ENCODE measurements around the gene CHMP3. TPM values are rescaled to one million over a fixed set of nuclear protein-coding genes. Genes with fewer than 3 reads are reported as not detected.

Gene CHMP3
- total RNA-seq, 2 donors from 2014 or later: 59.6 to 60.2 TPM

DNA sequence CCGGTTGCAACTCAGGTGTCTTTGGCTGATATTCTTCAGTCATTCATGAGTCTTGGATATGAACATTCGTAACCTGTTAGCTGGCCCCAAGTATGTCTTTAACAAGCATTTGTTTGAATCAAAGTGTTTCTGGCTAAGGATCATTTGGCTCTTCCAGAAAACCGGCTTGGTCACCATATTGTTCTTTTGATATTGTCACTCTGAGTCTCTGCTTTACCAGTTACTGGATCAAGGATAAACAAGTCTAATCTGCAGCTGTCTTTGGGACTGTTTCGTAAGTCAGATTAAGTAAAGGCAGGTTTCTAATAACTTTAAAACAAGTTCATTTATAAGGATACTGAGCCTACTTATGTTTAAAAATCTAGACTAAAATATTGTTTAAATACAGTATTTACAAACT lies 73.0 kb downstream of the CHMP3 start:
- no peaks in the 10 kb centered on the region for H3K9me3 Mint-ChIP-seq
- DNase-seq (no peak), ATAC-seq (replicated peaks in 1 of 2) (no peak)
- H3K36me3 Mint-ChIP-seq (ENCODE audit: insufficient read depth in 2 of 2): peaks cover 17 to 36% of the 10 kb centered on the region in 2 donors
- no peak overlapping the region for H3K4me3 Mint-ChIP-seq
- no peaks in the 10 kb centered on the region for H3K27me3 Mint-ChIP-seq (ENCODE audit: low read depth)
- no peak overlapping the region for H3K27ac Mint-ChIP-seq
- peaks cover 14% of the 10 kb centered on the region for H3K4me1 Mint-ChIP-seq (ENCODE audit: low read depth)

- no peak overlapping the region for H3K4me3 Mint-ChIP-seq
- H3K9me3 Mint-ChIP-seq: no peaks in the 10 kb centered on the region
- no peak for DNase-seq
- no peaks in the 10 kb centered on the region for H3K27me3 Mint-ChIP-seq (ENCODE audit: low read depth)
- no peak overlapping the region for H3K27ac Mint-ChIP-seq
- ATAC-seq (replicated peaks in 1 of 2): no peak
- peaks cover 21% of the 10 kb centered on the region for H3K4me1 Mint-ChIP-seq (ENCODE audit: low read depth)
- H3K36me3 Mint-ChIP-seq (ENCODE audit: insufficient read depth in 2 of 2): peaks cover 20 to 41% of the 10 kb centered on the region in 2 donors
Observed at GRCh38 chr2:86489542-86489941, 73.7 kb downstream of the CHMP3 start.

DNA sequence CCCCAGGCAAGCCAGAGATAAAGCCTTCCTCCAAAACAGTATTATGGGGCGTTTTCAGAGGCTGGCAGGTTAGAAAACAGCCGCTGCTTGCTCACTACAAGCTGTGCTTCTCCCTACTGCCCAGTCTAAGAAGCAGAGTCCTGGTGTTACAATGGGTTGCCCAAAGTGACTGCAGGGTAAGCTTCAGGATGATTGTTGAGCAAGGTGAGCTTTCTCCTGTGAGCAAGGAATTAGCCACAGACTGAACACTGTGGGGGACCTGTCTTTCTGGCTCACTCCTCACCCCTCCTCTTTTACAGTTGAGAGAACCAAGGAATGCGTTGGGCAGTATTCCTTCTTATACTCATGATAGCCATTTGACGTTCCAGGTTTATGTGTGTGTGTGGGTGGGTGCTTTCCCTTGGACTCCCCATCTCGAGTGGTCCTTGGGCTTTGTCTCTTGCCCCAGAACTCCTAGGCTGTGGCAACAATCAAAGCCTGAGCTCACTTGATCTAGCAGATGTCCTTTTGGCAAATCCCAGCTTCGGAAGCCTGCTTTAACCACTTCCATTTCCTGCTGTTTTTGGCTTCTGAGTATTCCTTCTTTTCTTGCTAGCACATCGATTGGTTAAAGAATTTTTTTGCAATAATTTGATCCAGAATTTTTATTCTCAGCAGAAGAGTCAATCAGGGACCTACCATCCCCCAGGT lies 74.5 kb downstream of the CHMP3 start:
- Mint-ChIP-seq H3K4me3 (no peak overlapping the region), H3K9me3 (no peaks in the 10 kb centered on the region), H3K36me3 (ENCODE audit: insufficient read depth in 2 of 2) (peaks cover 25 to 46% of the 10 kb centered on the region in 2 donors), H3K4me1 (ENCODE audit: low read depth) (peaks cover 25% of the 10 kb centered on the region), H3K27ac (no peak overlapping the region), H3K27me3 (ENCODE audit: low read depth) (no peaks in the 10 kb centered on the region)
- DNase-seq: no peak
- no peak for ATAC-seq (replicated peaks in 1 of 2)

- no peaks in the 10 kb centered on the region for H3K9me3 Mint-ChIP-seq
- no peak overlapping the region for H3K4me3 Mint-ChIP-seq
- peaks cover 34% of the 10 kb centered on the region for H3K4me1 Mint-ChIP-seq (ENCODE audit: low read depth)
- H3K36me3 Mint-ChIP-seq (ENCODE audit: insufficient read depth in 2 of 2): peaks cover 30 to 53% of the 10 kb centered on the region in 2 donors
- no peak overlapping the region for H3K27ac Mint-ChIP-seq
- ATAC-seq (replicated peaks in 1 of 2) (no peak), DNase-seq (no peak)
- H3K27me3 Mint-ChIP-seq (ENCODE audit: low read depth): no peaks in the 10 kb centered on the region
Observed at GRCh38 chr2:86487062-86487461, 76.2 kb downstream of the CHMP3 start.

DNA sequence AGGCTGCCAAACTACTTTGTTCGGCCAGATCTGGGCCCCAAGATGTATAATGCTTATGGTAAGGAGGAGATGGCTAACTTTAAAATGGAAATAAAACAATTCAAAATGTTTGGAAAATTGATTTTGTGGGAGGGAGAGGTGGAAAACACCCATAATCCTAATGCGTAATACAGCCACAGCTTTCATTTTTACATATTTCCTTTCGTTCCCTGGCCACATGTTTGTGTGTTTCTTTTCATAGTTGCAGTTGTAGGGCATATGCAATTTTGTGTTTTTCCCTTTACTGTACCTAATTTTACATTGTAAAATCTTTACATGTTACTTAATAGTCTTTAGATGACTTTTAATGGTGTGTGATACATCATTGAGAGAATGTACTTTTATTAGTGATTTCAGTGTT lies 77.4 kb downstream of the CHMP3 start:
- no peaks in the 10 kb centered on the region for H3K9me3 Mint-ChIP-seq
- peaks cover 42% of the 10 kb centered on the region for H3K4me1 Mint-ChIP-seq (ENCODE audit: low read depth)
- H3K36me3 Mint-ChIP-seq (ENCODE audit: insufficient read depth in 2 of 2): peaks cover 33 to 52% of the 10 kb centered on the region in 2 donors
- H3K4me3 Mint-ChIP-seq: no peak overlapping the region
- ATAC-seq (replicated peaks in 1 of 2): no peak
- no peaks in the 10 kb centered on the region for H3K27me3 Mint-ChIP-seq (ENCODE audit: low read depth)
- DNase-seq: no peak
- H3K27ac Mint-ChIP-seq: peak overlapping the region; percentile 40

- DNase-seq (no peak), ATAC-seq (replicated peaks in 1 of 2) (peak in 1 of 2 donors; percentile 40)
- no peaks in the 10 kb centered on the region for H3K9me3 Mint-ChIP-seq
- H3K4me1 Mint-ChIP-seq (ENCODE audit: low read depth): peaks cover 42% of the 10 kb centered on the region
- H3K27ac Mint-ChIP-seq: peak overlapping the region; percentile 40
- H3K4me3 Mint-ChIP-seq: peak overlapping the region in 1 of 2 donors; percentile 11
- H3K36me3 Mint-ChIP-seq (ENCODE audit: insufficient read depth in 2 of 2): peaks cover 32 to 59% of the 10 kb centered on the region in 2 donors
- H3K27me3 Mint-ChIP-seq (ENCODE audit: low read depth): no peaks in the 10 kb centered on the region
Observed at GRCh38 chr2:86485103-86485502, 78.1 kb downstream of the CHMP3 start.

- H3K4me3 Mint-ChIP-seq: no peak overlapping the region
Observed at GRCh38 chr2:86484385-86484784, 78.9 kb downstream of the CHMP3 start.

DNA sequence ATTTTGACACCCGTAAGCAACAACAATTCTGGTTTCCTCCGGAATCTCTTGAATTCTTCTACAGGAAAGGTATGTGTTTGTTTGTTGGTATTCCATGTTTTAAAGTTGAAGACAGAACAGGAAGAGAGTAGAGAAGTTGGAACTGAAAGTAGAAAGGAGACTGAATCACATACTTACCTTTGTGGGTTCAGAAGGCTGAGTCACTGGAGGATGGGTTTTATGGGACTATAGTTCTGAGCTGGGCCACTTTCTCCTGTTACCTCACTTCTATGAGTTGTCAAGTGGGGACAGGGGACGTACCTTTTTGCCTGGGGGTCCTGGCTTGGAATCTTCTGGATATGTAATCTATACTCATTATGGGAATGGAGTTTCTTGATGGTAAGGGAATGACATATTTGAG lies 81.2 kb downstream of the CHMP3 start:
- no peaks in the 10 kb centered on the region for H3K9me3 Mint-ChIP-seq
- peaks cover 47% of the 10 kb centered on the region for H3K4me1 Mint-ChIP-seq (ENCODE audit: low read depth)
- H3K36me3 Mint-ChIP-seq (ENCODE audit: insufficient read depth in 2 of 2): peaks cover 35 to 64% of the 10 kb centered on the region in 2 donors
- H3K27me3 Mint-ChIP-seq (ENCODE audit: low read depth): no peaks in the 10 kb centered on the region
- DNase-seq: peak; percentile 35 to 39
- H3K4me3 Mint-ChIP-seq: no peak overlapping the region
- H3K27ac Mint-ChIP-seq: no peak overlapping the region
- peak; percentile 95 to 97 for ATAC-seq (replicated peaks in 1 of 2)

More at GRCh38 chr2:86484385-86484784, 78.9 kb downstream of the CHMP3 start:
- H3K27ac Mint-ChIP-seq: peak overlapping the region; percentile 42
- H3K27me3 Mint-ChIP-seq (ENCODE audit: low read depth): no peaks in the 10 kb centered on the region
- peaks cover 42% of the 10 kb centered on the region for H3K4me1 Mint-ChIP-seq (ENCODE audit: low read depth)
- DNase-seq (no peak), ATAC-seq (replicated peaks in 1 of 2) (no peak)
- no peaks in the 10 kb centered on the region for H3K9me3 Mint-ChIP-seq
- H3K36me3 Mint-ChIP-seq (ENCODE audit: insufficient read depth in 2 of 2): peaks cover 34 to 61% of the 10 kb centered on the region in 2 donors

GRCh38 chr2:86480105-86480504 lies 83.1 kb downstream of the CHMP3 start:
- Mint-ChIP-seq H3K36me3 (ENCODE audit: insufficient read depth in 2 of 2) (peaks cover 32 to 60% of the 10 kb centered on the region in 2 donors), H3K27me3 (ENCODE audit: low read depth) (no peaks in the 10 kb centered on the region), H3K9me3 (no peaks in the 10 kb centered on the region), H3K4me1 (ENCODE audit: low read depth) (peaks cover 39% of the 10 kb centered on the region), H3K27ac (no peak overlapping the region), H3K4me3 (no peak overlapping the region)
- no peak for DNase-seq
- no peak for ATAC-seq (replicated peaks in 1 of 2)

GRCh38 chr2:86477349-86477748 lies 85.9 kb downstream of the CHMP3 start:
- ATAC-seq (replicated peaks in 1 of 2): no peak
- Mint-ChIP-seq H3K4me1 (ENCODE audit: low read depth) (peaks cover 23% of the 10 kb centered on the region), H3K27me3 (ENCODE audit: low read depth) (no peaks in the 10 kb centered on the region), H3K4me3 (no peak overlapping the region), H3K27ac (no peak overlapping the region), H3K9me3 (no peaks in the 10 kb centered on the region), H3K36me3 (ENCODE audit: insufficient read depth in 2 of 2) (peaks cover 15 to 50% of the 10 kb centered on the region in 2 donors)
- no peak for DNase-seq

- no peak for DNase-seq
- Mint-ChIP-seq H3K27me3 (ENCODE audit: low read depth) (no peaks in the 10 kb centered on the region), H3K36me3 (ENCODE audit: insufficient read depth in 2 of 2) (peaks cover 11 to 48% of the 10 kb centered on the region in 2 donors), H3K27ac (no peak overlapping the region), H3K9me3 (no peaks in the 10 kb centered on the region), H3K4me1 (ENCODE audit: low read depth) (peaks cover 22% of the 10 kb centered on the region), H3K4me3 (no peak overlapping the region)
- no peak for ATAC-seq (replicated peaks in 1 of 2)
Observed at GRCh38 chr2:86476918-86477317, 86.3 kb downstream of the CHMP3 start.

DNA sequence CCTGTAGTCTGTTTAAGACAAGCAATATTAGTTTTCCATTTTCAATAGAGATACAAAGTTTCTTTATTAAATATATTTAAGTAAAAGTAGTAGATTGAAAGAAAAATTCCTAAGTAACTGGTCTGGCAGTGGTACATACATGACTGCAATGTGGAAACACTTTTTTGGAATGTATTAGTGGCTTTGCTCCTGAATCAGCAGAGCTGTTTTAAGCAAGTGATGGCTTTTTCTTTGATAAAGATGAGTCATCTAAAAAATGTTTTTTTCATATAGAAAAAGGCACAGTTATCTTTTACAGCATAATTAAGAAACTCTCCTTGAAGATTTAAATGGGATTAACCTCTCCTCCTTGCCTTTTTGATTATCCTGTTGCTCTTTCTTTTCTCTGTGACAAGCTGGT lies 87.2 kb downstream of the CHMP3 start:
- Mint-ChIP-seq H3K4me3 (no peak overlapping the region), H3K4me1 (ENCODE audit: low read depth) (peaks cover 20% of the 10 kb centered on the region), H3K27me3 (ENCODE audit: low read depth) (no peaks in the 10 kb centered on the region), H3K9me3 (no peaks in the 10 kb centered on the region), H3K27ac (no peak overlapping the region), H3K36me3 (ENCODE audit: insufficient read depth in 2 of 2) (peaks cover 10 to 48% of the 10 kb centered on the region in 2 donors)
- ATAC-seq (replicated peaks in 1 of 2) (no peak), DNase-seq (no peak)

DNA sequence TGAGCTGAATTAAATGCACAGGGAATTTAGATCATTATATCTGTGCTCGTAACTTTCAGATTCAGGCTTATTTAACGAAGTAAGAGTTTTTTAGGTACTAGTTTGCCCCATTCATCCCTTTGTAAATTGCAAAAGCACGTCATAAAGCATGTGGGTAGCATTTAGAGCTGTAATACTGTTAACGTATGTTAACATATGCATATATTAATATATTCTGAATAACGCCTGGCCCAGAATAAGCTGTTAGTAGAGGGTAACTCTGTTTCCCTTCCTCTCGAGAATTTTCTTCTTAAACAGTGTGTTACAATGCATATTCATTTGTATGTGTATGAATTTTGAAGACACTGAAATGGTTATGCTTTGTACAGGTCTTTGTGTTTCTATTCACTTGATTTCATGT lies 91.6 kb downstream of the CHMP3 start:
- peaks cover 45% of the 10 kb centered on the region for H3K4me1 Mint-ChIP-seq (ENCODE audit: low read depth)
- H3K27ac Mint-ChIP-seq: no peak overlapping the region
- no peaks in the 10 kb centered on the region for H3K9me3 Mint-ChIP-seq
- H3K27me3 Mint-ChIP-seq (ENCODE audit: low read depth): no peaks in the 10 kb centered on the region
- no peak overlapping the region for H3K4me3 Mint-ChIP-seq
- peaks cover 5 to 33% of the 10 kb centered on the region in 2 donors for H3K36me3 Mint-ChIP-seq (ENCODE audit: insufficient read depth in 2 of 2)
- no peak for DNase-seq
- no peak for ATAC-seq (replicated peaks in 1 of 2)

DNA sequence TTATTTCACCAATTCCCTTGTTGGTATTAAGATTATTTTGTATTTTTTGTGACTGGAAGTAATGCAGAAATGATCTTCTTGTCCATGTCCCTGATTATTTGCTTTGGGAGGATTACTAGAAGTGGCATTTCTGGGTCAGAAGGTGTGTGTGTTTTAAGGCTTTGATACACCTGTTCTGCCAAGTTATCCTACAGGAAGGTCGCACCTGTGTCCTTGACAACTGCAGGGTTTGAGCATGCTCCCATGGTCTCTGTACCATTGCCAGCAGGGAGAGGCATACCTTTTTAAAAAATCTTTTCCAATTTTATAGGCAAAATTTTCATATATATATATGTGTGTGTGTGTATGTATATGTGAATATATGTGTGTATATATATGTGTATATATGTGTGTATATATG lies 92.4 kb downstream of the CHMP3 start:
- Mint-ChIP-seq H3K36me3 (ENCODE audit: insufficient read depth in 2 of 2) (peaks cover 7 to 32% of the 10 kb centered on the region in 2 donors), H3K4me3 (no peak overlapping the region), H3K27ac (no peak overlapping the region), H3K4me1 (ENCODE audit: low read depth) (peaks cover 40% of the 10 kb centered on the region), H3K27me3 (ENCODE audit: low read depth) (no peaks in the 10 kb centered on the region), H3K9me3 (no peaks in the 10 kb centered on the region)
- ATAC-seq (replicated peaks in 1 of 2) (no peak), DNase-seq (no peak)
